GDM1 (cell line): ENCODE data around the gene EVC.

Experiments
- DNase-seq: peaks from one replicate; lab custom pipeline; 2025; lab: John Stamatoyannopoulos, UW

The EVC gene

DNA sequence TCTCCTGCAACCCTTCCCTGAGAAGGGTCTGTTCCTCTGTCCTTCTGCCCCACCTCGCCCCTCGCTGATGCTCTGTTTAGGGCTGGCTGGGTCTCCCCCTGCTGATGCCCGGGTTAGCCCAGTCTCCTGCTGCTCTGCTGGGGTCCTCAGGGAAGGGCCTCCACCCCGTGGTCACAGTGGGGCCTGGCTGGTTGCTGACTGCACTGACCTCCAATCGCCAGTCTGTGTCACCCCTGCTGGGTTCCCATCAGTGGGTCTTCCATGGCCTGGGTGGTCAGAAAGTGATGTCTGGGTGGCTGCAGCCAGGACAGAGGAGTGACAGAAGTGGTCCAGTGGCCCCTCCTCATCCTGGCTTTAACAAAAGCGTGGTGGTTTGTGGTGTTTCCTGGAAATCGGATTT is 44.7 kb downstream of the EVC start:
- no peak for DNase-seq

DNA sequence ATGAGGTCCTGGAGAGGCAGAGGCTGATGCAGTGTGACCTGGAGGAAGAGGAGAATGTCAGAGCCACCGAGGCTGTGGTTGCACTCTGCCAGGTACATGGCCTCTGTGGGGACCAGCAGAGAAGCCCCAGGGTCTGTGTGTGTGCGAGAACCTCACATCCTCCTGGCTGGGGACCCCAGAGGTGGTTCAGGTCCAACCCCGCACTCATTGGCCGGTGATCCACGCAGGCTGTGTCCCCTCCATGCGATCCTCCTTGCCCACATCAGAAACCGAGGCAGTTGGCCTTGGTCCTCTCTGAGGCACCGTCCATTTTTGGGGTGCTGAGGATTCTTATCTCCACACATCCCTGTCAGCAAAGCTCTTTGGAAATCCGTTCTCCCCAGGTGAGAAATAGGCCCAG is 45.3 kb downstream of the EVC start:
- no peak for DNase-seq

DNA sequence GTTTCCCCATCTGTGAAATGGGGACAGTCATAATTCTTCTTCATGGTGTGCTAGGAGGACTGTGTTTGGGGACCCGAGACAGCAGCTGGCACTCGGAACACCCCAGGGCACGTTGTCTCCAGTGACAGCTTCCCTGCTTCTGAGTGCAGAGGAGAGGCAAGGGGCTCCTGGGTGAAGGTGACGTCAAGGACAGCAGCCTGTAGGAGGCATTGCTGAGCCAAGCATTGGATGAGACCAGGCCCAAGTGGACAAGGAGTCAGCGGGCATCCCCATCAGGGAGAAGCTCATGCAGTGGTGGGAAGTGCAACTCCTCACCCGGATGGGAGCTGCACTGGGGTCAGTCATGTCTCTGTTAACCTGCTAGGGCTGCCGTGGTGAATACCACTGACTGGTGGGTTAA is 46.1 kb downstream of the EVC start:
- no peak for DNase-seq

DNA sequence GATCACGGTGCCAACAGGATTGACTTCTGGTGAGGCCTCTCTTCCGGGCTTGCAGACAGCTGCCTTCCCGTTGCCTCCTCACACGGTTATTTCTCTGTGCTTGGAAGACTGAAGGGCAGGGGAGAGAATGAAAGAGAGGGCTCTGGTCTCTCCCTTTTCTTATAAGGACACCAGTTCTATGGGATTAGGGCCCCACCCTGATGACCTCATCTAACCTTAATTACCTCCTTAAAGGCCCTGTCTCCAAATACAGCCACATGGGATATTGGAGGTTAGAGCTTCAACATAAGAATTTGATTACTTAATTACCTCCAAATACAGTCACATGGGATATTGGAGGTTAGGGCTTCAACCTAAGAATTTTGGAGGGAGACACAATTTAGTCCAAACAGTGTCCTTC is 46.5 kb downstream of the EVC start:
- no peak for DNase-seq

DNA sequence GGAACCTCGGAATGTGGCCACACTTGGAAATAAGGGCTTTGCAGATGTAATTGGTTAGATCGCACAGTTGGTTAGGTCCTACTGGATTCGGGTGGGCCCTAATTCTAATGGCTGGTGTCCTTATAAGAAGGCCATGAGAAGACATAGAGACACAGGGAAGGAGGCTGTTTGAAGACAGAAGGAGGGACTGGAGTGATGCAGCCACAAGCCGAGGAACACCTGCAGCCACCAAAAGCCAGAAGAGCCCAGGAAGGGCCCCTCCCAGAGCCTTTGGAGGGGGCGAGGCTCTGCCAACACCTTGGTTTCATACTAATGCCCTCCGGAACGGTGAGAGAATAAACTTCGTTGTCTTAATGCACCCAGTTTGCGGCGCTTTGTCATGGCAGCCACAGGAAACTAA is 47.0 kb downstream of the EVC start:
- no peak for DNase-seq

DNA sequence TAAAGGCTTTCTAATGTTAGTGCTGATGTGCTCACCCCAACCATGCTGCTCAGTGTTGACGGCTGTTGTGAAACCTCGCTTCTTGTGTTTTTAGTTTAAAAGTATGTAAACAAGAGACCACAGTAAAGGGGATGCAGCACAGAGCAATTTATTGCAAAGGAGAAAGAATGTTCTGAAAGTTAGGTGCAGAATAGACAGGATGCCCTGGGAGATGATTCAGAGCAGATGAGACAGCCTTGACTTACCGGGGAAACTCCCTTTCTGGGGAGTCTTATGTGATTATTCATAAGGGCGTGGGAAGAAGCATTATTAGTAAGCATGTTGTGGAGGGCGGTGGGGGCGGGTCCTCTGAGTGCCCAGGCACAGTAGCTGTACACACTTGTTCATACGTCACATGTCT is 47.7 kb downstream of the EVC start:
- DNase-seq = no peak

DNA sequence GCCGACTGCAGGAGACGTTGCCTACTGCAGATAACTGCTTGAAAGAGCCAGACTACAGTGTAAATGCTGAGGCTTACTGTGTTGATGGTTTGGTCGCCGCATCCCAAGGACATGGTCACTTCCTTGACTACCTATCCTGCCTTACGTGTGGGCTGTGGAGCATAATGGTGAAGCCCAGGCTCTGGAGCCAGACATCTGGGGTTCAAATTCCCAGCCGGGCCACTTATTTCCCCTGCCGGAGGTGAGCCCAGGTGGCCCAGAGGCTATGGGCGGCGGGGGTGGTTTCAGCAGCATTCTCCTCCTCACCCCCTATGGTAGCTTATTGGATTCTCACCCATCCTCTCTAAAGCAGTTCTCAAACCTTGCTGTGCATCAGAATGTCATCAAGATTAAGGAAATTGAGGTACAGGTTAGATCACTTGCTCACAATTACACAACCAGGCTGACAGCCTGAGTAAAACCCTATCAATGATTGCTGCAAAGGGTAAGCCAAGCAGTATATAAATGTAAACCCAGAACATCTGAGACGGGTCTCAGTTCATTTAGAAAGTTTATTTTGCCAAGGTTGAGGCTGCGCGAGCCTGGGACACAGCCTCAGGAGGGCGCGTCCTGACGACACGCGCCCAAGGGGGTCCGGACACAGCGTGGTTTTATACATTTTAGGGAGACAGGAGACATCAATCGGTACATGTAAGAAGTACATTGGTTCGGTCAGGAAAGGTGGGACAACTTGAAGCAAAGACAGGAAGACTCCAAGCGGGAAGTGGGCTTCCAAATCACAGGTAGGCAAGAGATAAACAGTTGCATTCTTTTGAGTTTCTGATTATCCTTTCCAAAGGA is 48.5 kb downstream of the EVC start:
- DNase-seq = no peak

DNA sequence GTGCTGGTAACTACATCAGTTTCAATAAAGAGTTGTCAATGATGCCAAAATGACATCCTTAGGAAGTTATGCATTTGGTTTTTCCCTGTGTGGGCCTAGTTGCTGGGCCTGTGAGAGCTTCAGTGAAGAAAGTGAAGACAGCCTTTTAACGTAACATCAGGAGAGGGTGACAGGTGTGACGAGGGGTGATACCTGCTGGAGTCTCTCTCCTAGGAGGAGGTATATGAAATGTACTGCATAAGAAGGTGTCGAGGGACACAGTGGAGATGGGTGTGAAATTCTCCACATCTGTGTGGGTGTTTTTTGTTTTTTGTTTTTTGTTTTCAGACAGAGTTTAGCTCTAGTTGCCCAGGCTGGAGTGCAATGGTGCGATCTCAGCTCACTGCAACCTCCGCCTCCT is 49.2 kb downstream of the EVC start:
- DNase-seq = no peak

DNA sequence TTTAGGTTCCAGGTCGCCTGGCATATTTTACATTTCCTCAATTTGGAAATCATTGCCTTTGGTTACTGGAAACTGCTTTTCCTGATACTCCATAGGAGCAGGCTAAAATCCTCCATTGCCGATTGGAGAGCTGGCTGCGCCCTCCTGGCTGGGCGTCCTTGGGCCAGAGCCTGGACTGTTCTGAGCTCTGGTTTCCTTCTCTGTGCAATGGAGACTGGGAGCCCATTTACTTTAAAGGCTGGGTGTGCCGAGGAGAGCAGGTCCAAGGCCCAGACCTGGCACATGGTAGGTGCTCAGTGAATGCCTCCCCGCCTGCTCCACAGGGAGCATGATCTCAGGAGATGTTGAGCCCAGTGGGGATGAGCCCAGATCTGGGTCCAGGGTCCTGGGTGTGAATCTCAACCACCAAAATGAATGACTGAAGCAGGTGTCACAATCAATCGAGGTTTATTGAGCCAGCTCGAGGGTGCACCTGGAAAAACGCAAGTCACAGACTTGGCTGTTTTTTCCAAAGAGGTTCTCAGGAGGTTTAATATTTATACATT is 50.0 kb downstream of the EVC start:
- no peak for DNase-seq

DNA sequence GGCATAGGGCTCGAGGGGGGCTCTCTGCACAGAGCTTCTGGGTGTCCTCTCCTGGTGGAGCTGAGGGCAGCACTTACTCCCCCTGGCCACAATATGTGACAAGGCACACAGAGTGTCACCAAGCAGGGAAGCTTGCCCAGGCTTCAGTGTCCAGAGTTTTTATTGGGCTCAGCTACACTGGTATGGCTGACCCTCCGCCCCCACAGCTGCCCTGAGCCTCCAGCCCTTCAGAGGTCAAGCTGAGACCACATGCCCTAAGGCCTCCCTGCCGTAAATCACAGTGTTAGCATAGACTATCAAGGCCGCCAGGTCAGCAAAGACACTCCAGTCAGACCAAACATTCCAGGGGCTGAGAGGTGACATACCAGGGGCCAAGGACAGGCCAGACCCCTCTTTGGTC is 59.0 kb downstream of the EVC start:
- DNase-seq = no peak

DNA sequence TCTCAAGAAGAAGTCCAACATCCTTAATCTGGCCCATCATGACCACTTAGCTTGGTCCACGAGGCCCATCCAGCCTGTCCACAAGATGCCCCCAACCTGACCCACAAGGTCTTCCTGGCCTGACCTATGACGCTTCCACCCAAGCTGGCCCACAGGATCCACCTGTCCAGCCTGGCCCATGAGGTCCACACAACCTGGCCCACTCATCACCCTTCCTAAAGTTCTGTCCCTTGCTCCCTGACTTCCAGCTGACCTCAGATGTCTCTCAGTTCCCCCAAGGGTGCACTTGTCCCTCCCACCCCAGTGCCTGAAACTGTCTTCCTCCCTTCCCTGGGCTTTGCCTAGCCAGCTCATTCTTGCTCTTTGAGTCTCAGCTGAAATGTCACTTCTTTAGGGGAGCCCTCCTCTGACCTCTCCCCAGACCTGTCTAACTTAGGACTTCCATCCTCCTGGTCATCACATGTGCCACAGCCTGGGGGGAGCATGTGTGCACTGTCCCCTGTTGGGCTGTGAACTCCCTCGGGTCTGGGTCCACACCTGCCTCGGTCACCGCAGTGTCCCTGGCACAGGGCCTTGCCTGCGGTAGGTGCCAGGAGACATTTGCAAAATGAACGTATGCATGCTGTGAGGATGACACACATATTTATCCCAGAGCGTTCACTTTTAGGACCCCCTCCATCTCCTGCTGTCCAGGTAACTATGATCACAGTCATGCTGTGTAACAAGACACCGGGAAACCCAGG is 61.7 kb downstream of the EVC start:
- no peak for DNase-seq

DNA sequence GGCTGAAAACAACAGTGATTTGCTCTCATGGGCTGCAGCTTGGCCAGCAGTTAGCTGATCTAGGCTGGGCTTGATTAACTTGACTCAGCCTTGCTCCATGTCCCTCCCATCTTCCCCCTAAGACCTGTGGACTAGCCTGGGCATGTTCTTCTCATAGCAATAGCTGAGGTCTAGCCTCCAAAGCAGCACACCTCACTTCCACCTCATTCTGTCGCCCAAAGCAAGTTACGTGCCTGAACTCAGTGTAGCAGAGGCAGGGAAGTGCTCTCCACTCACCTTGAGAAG is 62.2 kb downstream of the EVC start:
- DNase-seq = no peak

DNA sequence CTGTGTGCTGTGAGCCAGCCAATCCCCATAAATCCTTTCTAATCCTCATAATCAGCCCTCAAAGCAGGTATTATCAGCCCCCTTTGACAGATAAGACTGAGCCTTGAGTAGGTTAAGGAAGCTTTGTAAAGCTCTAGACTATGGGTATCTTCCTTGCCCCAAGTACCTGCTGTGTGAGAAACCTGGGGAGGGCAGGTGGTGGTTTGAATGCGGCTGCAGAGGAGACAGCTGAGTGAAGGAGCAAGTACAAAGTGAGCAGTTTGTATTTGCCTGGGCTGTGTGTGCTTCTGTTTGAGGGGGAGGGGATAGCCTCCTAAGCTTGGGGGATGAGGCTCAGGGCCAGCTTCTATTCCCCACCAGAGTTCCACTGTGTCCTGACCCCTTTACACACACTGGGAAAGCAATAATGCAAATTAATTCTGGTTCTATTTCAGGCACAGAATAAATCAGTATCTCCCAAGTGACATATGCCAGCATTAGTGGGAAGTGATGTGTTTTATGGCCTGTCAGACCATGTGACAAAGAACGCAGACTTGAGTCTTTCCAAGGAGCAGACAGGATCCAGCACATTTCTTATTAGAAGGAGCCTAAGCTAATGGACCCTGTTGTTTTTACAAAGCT is 63.5 kb downstream of the EVC start:
- no peak for DNase-seq

DNA sequence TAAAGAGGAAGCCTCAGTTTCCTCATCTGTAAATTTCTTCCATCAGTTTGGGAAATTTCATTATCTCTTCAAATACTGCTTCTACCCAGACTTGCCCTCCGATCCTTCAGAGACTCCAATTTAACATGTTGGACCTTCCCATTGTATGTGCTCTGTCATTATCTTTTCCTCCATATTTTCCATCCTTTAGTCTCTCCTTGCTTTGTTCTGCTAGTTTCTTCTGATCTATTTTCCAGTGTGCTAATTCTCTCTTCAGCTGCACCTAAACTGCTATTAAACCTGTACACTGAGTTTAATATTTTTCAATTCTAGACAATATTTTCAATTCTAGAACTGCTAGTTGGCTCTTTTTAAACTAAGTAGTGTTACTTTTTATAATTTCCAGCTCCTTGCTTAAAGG is 65.5 kb downstream of the EVC start:
- DNase-seq = no peak

DNA sequence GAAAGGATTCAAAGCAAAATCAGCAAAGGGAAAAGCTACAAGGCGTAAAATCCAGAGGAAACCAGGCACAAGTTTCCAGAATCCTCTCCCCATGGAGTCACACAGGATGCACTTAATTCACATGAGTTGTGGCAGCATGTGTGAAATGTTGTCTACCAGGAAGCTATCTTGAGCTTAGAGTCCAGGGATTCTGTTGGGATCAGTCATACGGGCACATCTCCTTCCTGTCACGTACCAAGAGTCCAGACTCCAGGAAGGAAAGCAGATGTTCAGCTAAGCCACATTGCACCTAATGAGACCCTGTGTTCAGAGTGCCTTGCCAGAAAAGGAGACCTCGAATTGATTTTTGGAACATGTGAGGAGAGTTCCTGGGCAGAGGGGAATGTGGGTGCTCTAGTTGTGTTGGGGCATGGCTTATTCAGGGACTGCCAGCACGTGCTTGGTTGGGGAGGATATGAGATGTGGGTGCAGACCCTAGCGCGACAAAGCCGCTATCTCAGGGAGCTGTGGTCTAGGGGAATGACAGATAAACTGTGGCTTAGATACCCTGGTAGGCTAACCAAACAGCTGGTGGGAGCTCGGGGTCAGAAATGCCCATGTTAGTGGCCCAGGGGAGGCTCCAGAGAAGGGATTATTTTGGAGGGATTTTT is 70.0 kb downstream of the EVC start:
- no peak for DNase-seq

DNA sequence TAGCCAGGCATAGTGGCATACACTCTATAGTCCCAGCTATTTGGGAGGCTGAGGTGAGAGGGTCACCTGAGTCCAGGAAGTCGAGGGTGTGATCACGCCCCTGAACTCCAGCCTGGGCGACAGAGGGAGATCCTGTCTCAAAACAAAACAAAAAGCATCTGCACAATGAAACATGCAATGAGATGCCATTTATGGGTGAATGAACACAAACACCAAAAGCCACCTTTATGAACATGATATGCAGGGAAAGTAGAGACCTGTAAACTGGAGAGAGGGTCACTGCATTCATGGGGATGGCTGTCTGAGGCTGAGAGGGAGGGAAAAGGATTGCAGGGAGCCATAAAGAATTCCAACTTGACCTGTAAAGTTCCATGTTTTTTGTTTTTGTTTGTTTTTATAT is 70.7 kb downstream of the EVC start:
- no peak for DNase-seq

DNA sequence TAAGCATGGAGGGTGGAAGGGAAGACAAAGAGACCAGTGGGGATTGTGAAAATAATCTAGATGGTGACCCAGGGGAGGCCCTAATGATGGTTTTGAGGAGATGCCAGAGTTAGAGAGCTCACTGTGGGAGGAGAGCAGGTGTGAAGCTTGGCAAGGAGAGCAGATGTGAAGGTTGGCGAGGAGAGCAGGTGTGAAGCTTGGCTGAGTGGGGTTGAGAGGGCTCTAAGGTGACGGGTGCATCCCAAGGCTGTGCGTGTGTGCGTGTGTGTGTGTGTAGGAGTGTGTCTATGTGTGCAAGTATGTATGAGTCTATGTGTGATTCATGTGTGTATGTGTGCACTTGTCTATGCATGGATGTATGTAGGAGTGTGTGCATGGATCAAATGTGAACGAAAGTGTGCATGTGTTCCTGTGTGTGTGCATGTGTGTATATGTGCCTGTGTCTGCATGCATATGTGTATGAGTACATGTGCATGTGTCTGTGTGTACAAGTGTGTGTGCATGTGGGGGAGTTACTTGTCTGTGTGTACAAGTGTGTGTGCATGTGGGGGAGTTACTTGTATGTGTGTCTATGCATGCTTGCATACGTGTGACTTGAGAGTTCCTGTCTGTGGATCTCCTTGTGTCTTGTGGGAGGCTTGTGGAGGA is 72.0 kb downstream of the EVC start:
- no peak for DNase-seq

DNA sequence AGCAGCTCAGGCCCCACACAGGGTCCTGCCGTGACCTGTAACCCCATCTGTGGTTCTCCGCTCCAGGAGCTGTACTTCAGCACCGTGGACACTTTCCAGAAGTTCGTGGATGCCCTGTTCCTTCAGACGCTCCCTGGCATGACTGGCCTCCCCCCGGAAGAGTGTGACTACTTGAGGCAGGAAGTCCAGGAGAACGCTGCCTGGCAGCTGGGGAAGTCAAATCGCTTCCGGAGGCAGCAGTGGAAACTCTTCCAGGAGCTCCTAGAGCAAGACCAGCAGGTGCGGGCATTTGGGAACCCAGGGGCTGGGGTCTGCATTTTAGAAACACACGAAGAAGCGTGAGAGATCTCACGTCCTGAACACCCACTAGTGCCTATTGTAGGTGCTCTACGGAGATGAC is 72.5 kb downstream of the EVC start:
- no peak for DNase-seq

DNA sequence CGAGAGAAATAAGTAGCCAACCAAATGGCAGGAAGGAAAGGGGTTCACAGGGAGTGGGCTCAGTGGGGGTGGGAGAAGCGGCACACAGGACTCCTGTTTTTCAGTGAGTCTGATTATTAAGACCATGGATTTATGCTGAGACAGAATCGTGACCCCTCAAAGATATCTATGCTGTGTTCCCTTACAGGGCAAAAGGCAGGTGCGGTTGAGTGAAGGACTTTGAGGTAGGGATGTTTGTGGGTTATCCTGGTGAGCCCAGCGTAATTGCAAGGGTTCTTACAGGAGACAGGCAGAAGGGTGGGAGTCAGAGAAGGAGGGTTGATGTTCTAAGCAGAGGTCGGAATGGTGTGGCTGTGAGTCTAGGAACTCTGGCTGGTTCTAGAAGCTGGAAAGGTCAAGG is 73.0 kb downstream of the EVC start:
- DNase-seq = no peak

DNA sequence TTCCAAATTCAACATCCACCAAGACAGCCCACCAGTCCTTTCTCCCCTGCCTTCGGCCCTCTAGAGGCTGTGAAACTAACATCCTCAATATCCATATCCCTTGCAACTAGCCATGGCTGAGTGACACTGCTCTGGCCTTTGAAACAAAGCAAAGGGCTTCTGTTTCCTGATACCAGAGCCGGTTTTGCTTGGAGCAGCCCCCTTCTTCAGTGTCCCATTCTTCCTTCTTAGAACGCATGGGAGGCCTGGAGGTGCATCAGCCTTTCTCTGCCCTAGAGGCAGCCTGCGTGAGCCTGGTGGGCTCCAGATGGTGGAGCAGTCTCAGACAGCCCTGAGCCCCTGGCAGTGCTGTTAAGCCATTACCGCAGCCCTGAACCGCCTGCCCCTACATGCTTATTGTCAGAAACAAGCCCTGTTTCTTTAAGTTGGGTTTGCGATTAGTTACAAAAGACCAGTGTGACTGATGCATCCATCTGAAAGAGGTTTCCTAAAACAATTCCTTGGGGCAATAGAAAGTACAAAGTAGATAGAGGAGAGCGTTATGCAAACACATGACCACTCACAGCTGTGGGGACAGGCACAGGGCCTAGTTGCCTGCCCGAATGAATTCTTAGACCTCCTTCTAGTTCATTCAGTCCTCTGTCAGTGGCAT is 74.1 kb downstream of the EVC start:
- no peak for DNase-seq

DNA sequence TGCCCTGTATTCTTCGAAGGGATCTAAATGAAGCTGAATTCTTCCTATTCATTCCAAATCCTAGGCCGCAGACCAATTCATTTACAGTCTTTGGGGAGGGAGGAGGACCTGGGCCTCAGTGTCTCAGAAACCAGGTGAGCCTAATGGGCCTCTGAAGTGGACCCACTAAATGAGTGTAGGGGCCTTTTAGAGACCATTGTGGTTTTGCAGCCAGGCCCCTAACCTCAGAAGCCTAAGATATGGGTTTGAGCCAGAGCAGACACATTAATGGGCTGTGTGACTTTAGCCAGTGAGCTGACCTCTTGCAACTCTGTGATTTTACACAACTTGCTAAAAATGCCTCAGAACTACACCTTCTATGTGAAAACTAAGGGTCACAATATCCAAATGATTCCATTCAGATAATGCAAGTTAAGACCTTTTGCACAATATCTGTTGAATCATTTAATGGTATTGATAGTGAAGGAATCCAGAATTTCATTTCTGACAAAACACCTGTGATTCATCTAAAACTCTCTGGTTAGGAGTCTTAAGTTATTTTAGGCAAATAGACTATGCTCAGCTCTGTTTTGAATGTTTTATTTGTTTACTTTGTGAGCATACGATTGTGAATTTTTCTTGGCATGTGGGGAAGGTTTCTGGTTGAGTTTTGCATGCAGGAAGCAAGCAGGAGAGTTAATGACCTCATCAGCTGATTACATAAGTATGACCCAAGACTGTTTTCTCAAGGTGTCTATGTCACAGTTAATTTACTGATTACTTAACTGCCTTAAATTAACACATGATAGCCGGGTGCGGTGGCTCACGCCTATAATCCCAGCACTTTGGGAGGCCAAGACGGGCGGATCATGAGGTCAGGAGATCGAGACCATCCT is 75.0 kb downstream of the EVC start:
- DNase-seq = no peak
